ENCODE measurements around the gene GLMN.

DNA sequence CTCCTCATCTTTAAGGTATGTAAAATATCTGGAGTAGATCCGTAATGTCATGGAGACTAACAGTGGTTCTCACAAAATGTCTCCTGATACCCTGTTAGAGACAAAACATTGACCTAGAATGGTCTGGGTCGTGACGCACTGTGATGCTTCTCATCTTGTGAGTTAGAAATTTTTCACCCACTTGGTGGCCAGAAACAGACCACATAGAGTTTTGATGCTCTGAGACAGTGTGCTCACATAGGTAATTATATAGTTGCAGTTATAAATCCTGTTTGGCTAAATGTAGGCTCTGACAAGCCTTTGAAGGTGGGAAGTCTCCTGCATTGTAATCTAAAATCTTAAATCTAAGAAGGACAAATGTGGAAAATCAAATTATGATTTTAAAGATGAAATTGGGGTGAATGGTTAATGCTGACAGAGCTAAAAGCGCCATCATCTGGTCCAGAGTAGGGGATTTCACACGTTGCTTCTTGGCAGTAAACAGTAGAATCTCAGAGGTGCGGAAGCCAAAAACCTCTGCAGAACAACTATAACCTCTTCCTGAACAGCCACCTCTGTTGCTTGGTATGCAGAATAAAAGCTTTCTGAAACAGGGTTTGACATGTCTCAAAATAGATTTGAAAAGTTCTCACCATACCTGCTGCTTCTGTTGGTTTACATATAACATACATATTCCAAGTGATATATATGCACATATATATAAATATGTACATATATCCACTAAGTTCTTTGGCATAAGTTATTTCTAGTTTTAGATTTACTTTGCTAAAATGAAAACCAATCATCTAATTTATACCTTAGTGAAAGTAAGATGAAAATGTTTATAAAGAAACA is 17.2 kb upstream of the GLMN start:
- TF ChIP-seq, protein P1, sequence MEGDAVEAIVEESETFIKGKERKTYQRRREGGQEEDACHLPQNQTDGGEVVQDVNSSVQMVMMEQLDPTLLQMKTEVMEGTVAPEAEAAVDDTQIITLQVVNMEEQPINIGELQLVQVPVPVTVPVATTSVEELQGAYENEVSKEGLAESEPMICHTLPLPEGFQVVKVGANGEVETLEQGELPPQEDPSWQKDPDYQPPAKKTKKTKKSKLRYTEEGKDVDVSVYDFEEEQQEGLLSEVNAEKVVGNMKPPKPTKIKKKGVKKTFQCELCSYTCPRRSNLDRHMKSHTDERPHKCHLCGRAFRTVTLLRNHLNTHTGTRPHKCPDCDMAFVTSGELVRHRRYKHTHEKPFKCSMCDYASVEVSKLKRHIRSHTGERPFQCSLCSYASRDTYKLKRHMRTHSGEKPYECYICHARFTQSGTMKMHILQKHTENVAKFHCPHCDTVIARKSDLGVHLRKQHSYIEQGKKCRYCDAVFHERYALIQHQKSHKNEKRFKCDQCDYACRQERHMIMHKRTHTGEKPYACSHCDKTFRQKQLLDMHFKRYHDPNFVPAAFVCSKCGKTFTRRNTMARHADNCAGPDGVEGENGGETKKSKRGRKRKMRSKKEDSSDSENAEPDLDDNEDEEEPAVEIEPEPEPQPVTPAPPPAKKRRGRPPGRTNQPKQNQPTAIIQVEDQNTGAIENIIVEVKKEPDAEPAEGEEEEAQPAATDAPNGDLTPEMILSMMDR (conservative IDR thresholded peaks at IDR 0.05) = no peak
- TF ChIP-seq ZFX (IDR thresholded peaks at IDR 0.05) = no peak
